ENCODE measurements around the gene ERN2. TPM values are rescaled to one million over a fixed set of nuclear protein-coding genes. Genes with fewer than 3 reads are reported as not detected.

ERN2 gene
- total RNA-seq, 1 donor from 2014 or later = not detected

DNA sequence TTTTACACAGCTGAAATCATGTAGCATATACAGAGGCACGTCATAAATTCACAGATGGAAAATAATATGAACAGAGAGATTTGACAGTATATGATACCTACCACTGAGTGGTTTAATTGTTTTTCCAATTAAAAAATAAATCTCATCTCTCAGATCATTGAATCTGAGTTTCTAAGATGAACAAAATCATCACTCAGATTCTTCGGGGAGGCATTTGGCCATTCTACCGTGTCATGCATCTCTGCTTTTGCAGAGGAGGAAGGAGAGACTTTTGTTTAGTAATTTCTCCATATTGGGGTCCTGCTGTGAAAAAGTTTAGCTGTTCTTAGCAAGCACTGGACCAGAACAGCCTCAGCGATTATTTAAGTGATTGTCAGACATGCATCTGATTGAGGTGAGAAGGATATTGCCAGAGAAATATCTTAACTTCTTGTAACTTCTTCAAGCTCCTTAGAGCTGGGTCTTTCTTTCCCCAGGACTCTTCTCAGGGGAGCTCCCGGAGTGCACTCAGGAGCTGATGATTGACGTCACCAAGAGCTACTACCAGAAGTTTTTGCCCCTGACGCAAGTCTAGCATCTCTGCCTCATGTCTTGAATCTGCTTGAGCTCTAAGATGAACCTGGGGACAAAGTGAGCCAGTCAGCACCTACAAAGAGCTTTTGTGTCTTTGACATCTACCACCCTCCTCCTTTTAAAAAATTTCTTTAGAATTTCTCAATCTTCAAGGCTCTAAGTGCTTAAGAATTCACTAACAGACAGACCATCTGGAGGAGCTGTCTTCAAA, 46.3 kb downstream of the ERN2 start:
- Histone ChIP-seq H3K27ac (no peak overlapping the region), H3K4me3 (no peak overlapping the region), H3K9me3 (no peaks in the 10 kb centered on the region), H3K27me3 (no peaks in the 10 kb centered on the region), H3K4me1 (no peaks in the 10 kb centered on the region), H3K36me3 (peaks cover 76 to 93% of the 10 kb centered on the region in 2 donors)
- intact Hi-C loops (cut with DNase I) = no loop called here
- TF ChIP-seq, protein P1, sequence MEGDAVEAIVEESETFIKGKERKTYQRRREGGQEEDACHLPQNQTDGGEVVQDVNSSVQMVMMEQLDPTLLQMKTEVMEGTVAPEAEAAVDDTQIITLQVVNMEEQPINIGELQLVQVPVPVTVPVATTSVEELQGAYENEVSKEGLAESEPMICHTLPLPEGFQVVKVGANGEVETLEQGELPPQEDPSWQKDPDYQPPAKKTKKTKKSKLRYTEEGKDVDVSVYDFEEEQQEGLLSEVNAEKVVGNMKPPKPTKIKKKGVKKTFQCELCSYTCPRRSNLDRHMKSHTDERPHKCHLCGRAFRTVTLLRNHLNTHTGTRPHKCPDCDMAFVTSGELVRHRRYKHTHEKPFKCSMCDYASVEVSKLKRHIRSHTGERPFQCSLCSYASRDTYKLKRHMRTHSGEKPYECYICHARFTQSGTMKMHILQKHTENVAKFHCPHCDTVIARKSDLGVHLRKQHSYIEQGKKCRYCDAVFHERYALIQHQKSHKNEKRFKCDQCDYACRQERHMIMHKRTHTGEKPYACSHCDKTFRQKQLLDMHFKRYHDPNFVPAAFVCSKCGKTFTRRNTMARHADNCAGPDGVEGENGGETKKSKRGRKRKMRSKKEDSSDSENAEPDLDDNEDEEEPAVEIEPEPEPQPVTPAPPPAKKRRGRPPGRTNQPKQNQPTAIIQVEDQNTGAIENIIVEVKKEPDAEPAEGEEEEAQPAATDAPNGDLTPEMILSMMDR (IDR thresholded peaks at IDR 0.05) = no peak
- DNase-seq (ENCODE audit: low spot score in 2 of 2) = no peak

DNA sequence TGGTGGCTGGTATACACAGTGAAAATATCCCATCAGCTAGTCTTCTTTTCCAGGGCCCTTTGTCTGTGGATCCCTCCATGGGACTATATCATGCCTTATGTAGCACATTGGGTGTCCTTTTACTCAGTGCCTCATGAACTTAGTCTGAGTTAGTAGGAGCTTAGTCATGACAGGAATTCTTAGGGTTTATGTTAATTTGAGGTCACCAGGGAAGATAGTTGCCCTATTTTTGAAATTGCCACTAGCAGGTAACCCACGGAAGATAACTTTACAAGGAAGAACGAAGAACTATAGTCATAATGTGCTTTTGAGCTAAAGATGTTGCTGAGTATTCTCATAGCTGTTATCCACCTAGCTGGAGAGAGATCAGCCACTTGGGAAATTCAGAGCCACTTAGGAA, 49.1 kb downstream of the ERN2 start:
- H3K4me1 ChIP-seq = no peaks in the 10 kb centered on the region
- H3K27ac ChIP-seq = no peak overlapping the region
- no peaks in the 10 kb centered on the region for H3K9me3 ChIP-seq
- H3K36me3 ChIP-seq = peaks cover 89 to 98% of the 10 kb centered on the region in 2 donors
- no peak for DNase-seq (ENCODE audit: low spot score in 2 of 2)
- H3K4me3 ChIP-seq = no peak overlapping the region
- no peaks in the 10 kb centered on the region for H3K27me3 ChIP-seq
- intact Hi-C loops (cut with DNase I) = no loop called here
- TF ChIP-seq, protein P1 (IDR thresholded peaks at IDR 0.05) = no peak

DNA sequence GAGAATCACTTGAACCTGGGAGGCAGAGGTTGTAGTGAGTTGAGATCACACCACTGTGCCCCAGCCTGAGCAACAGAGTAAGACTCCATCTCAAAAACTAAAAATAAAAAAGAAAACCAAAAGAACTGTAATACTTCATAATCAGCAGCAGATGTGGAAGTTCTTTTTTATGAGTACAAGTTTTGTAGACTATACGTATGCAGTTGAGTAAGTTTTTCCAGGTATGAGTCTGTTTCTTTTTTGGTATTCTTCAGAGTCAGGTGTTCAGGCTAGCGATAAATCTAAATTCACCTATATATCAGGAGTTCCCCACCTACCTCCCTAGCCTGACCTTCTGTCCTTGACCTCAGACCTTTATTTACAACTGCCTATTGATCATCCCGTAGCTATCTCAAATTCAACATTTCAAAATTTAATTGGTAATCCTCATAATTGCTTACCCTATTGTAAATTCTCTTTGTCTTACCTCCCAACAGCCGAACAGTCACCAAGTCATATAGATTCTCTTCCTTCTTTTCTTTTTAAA, 61.0 kb downstream of the ERN2 start:
- TF ChIP-seq, protein P1 (IDR thresholded peaks at IDR 0.05) = no peak
- no peak for DNase-seq (ENCODE audit: low spot score in 2 of 2)
- H3K9me3 ChIP-seq = no peaks in the 10 kb centered on the region
- H3K27me3 ChIP-seq = no peaks in the 10 kb centered on the region
- intact Hi-C loops (cut with DNase I) = no loop called here
- H3K27ac ChIP-seq = no peak overlapping the region
- peaks cover 11 to 24% of the 10 kb centered on the region in 2 donors for H3K36me3 ChIP-seq
- no peaks in the 10 kb centered on the region for H3K4me1 ChIP-seq
- no peak overlapping the region for H3K4me3 ChIP-seq

DNA sequence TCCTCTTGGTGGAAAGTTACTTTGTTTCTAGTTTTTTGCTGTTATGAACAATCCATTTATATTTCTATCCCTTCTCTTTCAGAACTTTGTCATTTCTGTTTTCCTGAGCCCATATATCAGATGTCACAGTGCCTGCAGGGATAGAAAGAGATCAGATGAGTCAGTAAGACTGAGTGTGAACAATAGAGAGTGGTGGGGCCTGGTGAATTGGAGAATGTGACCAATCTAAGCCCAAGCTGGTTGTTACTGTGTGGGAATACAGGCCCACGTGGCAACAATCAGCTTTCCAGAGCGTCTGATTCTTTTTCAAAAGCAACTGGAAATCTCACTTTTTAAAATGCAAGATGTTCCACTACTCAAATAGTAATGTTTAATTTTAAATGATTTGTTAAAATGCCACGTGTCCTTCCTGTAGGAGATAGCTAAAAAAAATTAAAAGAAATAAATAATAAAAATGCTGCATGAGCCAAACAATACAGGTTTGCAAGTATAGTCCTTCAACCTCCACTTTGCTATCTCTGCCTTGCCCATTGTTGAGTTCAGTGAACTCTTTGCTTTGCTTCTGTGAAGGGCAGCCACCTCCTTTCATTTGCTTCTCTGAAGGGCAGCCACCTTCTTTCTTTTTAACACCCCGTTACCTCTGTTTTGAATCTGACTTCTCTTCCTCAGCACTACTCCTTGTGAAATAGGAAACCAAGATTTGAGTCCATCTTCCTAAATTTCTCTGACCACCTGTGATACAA, 62.2 kb downstream of the ERN2 start:
- DNase-seq (ENCODE audit: low spot score in 2 of 2) = no peak
- H3K27me3 ChIP-seq = no peaks in the 10 kb centered on the region
- H3K4me3 ChIP-seq = no peak overlapping the region
- no peak overlapping the region for H3K27ac ChIP-seq
- intact Hi-C loops (cut with DNase I) = no loop called here
- H3K4me1 ChIP-seq = no peaks in the 10 kb centered on the region
- peaks cover 15 to 30% of the 10 kb centered on the region in 2 donors for H3K36me3 ChIP-seq
- H3K9me3 ChIP-seq = no peaks in the 10 kb centered on the region
- TF ChIP-seq, protein P1 (IDR thresholded peaks at IDR 0.05) = no peak

DNA sequence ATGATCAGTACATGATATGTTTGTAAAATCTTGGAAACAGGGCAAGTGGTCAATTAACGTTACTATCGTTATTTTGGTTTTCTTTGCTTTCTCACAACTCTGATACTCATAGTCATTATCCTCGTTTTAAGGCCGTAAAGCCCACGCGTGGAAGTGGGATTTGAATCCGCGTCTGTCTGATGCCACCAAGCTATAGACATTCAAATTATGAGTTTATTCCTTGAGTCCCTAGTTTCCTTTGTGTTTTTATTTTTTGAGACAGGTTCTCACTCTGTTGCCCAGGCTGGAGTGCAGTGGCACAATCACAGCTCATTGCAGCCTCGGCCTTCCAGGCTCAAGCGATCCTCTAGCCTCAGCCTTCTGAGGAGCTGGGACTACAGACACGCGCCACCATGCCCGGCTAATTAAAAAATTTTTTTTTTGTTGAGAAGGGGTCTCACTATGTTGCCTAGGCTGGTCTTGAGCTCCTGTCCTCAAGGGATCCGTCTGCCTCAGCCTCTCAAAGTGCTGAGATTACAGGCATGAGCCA, 70.7 kb downstream of the ERN2 start:
- Histone ChIP-seq H3K27me3 (no peaks in the 10 kb centered on the region), H3K4me1 (peaks cover 5 to 18% of the 10 kb centered on the region in 2 donors), H3K27ac (no peak overlapping the region), H3K36me3 (peaks cover 22 to 34% of the 10 kb centered on the region in 2 donors), H3K9me3 (no peaks in the 10 kb centered on the region), H3K4me3 (peak overlapping the region; percentile 64 to 99)
- intact Hi-C loops (cut with DNase I) = loop anchor here (5.0 to 10.0 kb wide), 5 partner anchors 135 to 1470 kb away; partner anchors contain the start of genes ARHGAP17, COG7 and LCMT1
- no peak for DNase-seq (ENCODE audit: low spot score in 2 of 2)
- TF ChIP-seq, protein P1 (IDR thresholded peaks at IDR 0.05) = no peak
